Small intestine (tissue), 7 donors: ENCODE data around the gene NRARP. TPM values are rescaled to one million over a fixed set of nuclear protein-coding genes. Genes with fewer than 3 reads are reported as not detected.

Experiments used
- DNase-seq, 2 donors: peaks; one replicate each; pipeline versions ENCODE4 v3.0.0 to v3.0.0-alpha.2; 2013
- FAIRE-seq: peaks from 2 replicates; lab custom pipeline; 2012; peaks lifted over from hg19 to GRCh38; lab: Jason Lieb, UNC
- H3K27ac ChIP-seq, 3 donors: one replicate each; pipeline ENCODE4 v1.5.1; 2013; ENCODE audit warnings: low read length in 2 of 3, mild to moderate bottlenecking in 2 of 3, control low read depth in 1 of 3, inconsistent platforms in 1 of 3, low read depth in 1 of 3, moderate library complexity in 1 of 3
- H3K27me3 ChIP-seq, 3 donors: one replicate each; pipeline ENCODE4 v1.6.1; 2013; ENCODE audit warnings: low read length in 3 of 3, inconsistent platforms in 1 of 3; ENCODE audit not compliant: control insufficient read depth in 3 of 3, insufficient read depth in 3 of 3
- H3K36me3 ChIP-seq, 3 donors: one replicate each; pipeline ENCODE4 v1.6.1; 2013; ENCODE audit warnings: low read length in 3 of 3, inconsistent platforms in 1 of 3, low read depth in 1 of 3, mild to moderate bottlenecking in 1 of 3, moderate library complexity in 1 of 3; ENCODE audit not compliant: control insufficient read depth in 3 of 3, insufficient read depth in 2 of 3
- H3K4me1 ChIP-seq, 3 donors: one replicate each; pipeline ENCODE4 v1.6.1; 2013; ENCODE audit warnings: low read length in 2 of 3, inconsistent platforms in 1 of 3, low read depth in 1 of 3, mild to moderate bottlenecking in 1 of 3, moderate library complexity in 1 of 3; ENCODE audit not compliant: control insufficient read depth in 3 of 3, insufficient read depth in 2 of 3
- H3K4me3 ChIP-seq, 3 donors: one replicate each; pipeline ENCODE4 v1.5.1; 2013; ENCODE audit warnings: low read length in 3 of 3, control low read depth in 1 of 3, inconsistent platforms in 1 of 3, low read depth in 1 of 3, mild to moderate bottlenecking in 1 of 3, moderate library complexity in 1 of 3
- H3K9me3 ChIP-seq, 2 donors: one replicate each; pipeline ENCODE4 v1.6.1; 2013; ENCODE audit warnings: low read depth in 1 of 2, low read length in 1 of 2; ENCODE audit not compliant: control insufficient read depth in 2 of 2, insufficient read depth in 1 of 2
- WGBS, 3 donors: extraction: QIAGEN DNeasy Blood & Tissue Kit; methylation state at CpG; one replicate each; pipeline ENCODE4 v1.1.7; 2013; 5-methylcytosine and 5-hydroxymethylcytosine counted together
- polyA plus RNA-seq, 4 donors: library from polyadenylated mRNA; stranded (reverse) in 3 of 4; unstranded in 1 of 4; fragments of 200-250 nt in 3 of 4; fragments of 120-200 nt in 1 of 4; gene quantifications; one replicate each; pipeline versions ENCODE4 v1.2.1 to v1.2.3, GENCODE V29; 2013
- donor health status: healthy with polysubstance abuse.
- donor health status: control.
- donor health status: control.
- donor health status: Bipolar disorder and iron deficiency.
- donor health status: healthy.

NRARP gene
- polyA plus RNA-seq, 4 donors: 3.2 to 39.9 (median 8.9) TPM

DNA sequence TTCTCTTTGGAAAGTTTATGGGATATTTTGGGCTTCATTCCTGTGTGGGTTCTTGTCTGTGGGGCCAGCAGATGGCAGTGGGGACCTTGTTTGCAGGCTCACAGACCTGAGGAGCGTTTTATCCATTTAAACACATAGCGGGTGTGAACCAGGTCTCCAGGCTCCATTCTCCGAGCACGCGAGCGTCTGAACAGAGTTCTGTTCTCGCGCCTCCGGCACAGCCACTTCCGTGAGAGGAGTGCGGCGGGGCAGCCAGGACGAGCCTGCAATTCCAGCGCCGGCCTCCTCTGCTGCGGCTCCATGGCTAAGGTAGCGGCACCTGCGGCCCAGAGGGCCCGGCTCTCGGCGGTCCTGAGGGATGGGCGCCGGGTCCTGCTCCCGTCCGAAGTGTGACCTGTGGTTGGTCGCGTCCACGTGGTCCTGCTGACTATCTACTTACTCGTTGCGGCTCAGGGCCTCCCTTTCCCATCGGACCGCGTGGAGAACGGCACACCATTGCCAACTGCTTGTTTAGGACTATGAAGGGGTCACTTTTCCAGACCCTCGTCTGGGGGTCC lies 7.3 kb downstream of the NRARP start:
- Histone ChIP-seq H3K4me1 (peaks cover 0 to 50% (median 0%) of the 10 kb centered on the region in 3 donors), H3K27ac (peak overlapping the region; percentile 81 to 94 (median 91)), H3K27me3 (peaks cover 0 to 6% (median 0%) of the 10 kb centered on the region in 3 donors), H3K36me3 (peaks cover 0 to 33% (median 0%) of the 10 kb centered on the region in 3 donors), H3K9me3 (peaks cover 0 to 12% of the 10 kb centered on the region in 2 donors), H3K4me3 (peak overlapping the region in 1 of 3 donors; percentile 86)
- whole genome bisulfite sequencing, 3 donors: 37 to 71% (median 56%) methylated on average over 35 of the region's 35 CpGs
- no peak for DNase-seq
- no peak for FAIRE-seq

DNA sequence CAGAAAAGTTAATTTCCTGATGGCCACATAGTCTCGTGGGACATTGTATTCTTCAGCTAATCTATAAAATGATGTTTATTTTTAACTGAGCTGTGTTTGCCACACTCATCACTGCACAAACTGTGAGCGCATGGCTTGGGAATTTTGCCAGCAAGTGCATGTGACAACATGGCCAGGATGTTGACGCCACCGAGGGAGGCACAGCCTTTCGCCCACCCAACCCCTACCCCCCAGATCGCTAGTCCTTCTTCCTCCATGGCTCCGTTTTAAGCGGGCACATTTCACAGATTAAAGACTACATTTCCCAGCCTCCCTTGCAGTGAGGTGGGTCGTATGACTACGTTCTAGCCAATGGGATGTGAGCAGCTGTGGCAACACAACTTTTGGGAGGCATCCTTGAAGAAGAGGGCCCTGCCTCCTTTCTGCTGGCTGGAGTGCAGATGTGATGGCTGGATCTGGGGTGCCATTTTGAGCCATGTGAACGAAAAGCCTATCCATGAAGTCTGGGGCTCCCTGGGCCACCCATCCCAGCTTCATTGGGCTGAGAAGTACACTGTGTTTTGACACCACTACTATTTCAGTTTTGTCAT lies 7.9 kb downstream of the NRARP start:
- H3K36me3 ChIP-seq: peaks cover 0 to 29% (median 0%) of the 10 kb centered on the region in 3 donors
- peaks cover 0 to 6% (median 0%) of the 10 kb centered on the region in 3 donors for H3K27me3 ChIP-seq
- peaks cover 0 to 49% (median 0%) of the 10 kb centered on the region in 3 donors for H3K4me1 ChIP-seq
- H3K9me3 ChIP-seq: peaks cover 0 to 12% of the 10 kb centered on the region in 2 donors
- H3K4me3 ChIP-seq: peak overlapping the region in 1 of 3 donors; percentile 17
- H3K27ac ChIP-seq: peak overlapping the region; percentile 81 to 94 (median 91)
- 11 to 30% (median 19%) methylated on average over 11 of the region's 11 CpGs for WGBS, 3 donors
- FAIRE-seq: no peak
- DNase-seq: peak in 1 of 2 donors; percentile 94

DNA sequence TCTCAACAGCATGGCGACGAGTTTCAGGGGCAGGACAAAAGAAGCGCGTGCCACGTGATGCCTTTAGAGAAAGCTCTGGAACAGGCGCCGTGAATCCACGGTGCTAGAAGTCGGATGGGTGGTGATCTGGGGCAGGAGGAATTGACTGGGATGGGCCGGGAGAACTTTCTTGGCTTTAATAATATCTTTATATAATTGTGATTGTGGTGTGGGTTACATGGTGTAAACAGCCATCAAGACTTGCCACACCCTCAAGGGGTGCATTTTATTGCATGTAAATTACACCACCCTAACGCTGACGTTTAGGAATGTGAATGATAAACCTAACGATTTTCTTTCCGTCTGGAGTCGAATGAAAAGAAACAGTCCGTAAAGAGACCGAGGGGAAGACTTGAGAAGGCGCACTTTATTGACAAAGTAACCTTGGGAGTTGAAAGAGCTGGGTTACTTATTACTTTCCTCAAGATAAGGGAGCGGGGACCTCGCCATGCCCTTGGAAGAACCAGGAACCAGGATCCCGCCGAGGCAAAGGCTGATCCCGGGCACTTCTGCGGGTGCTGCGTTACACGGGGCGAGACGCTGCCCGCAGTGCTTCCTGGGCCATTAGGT lies 8.5 kb downstream of the NRARP start:
- Histone ChIP-seq H3K36me3 (peaks cover 0 to 23% (median 0%) of the 10 kb centered on the region in 3 donors), H3K27me3 (peaks cover 0 to 6% (median 0%) of the 10 kb centered on the region in 3 donors), H3K4me3 (peak overlapping the region in 1 of 3 donors; percentile 17), H3K27ac (peak overlapping the region; percentile 91 to 95 (median 94)), H3K9me3 (peaks cover 0 to 12% of the 10 kb centered on the region in 2 donors), H3K4me1 (peaks cover 0 to 44% (median 0%) of the 10 kb centered on the region in 3 donors)
- DNase-seq (peak; percentile 95 to 99), FAIRE-seq (no peak)
- 18 to 60% (median 34%) methylated on average over 29 of the region's 29 CpGs for WGBS, 3 donors

DNA sequence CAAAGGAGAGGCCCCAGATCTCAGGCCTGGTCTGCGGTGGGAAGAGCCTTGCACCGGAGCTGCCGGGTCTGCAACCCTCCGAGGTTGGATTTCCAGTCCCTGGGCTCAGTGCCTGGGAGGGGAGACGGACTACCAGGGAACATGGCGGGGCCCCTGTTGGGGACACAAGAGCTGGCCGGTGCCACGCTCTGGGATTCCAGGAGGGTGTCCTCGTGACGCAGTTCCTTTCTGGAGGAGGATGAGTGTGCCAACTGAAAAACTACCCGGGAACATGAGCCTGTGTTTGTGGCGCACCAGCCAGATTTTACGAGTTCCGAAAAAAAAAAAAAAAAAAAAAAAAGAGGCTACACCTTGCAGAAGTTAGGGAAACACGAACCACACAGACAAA lies 9.0 kb downstream of the NRARP start:
- H3K27ac ChIP-seq: peak overlapping the region; percentile 91 to 95 (median 94)
- DNase-seq (no peak), FAIRE-seq (no peak)
- H3K36me3 ChIP-seq: peaks cover 0 to 18% (median 0%) of the 10 kb centered on the region in 3 donors
- peaks cover 0 to 6% (median 0%) of the 10 kb centered on the region in 3 donors for H3K27me3 ChIP-seq
- peaks cover 0 to 39% (median 0%) of the 10 kb centered on the region in 3 donors for H3K4me1 ChIP-seq
- H3K9me3 ChIP-seq: peaks cover 0 to 12% of the 10 kb centered on the region in 2 donors
- H3K4me3 ChIP-seq: peak overlapping the region in 1 of 3 donors; percentile 2
- 39 to 67% (median 60%) methylated on average over 15 of the region's 15 CpGs for WGBS, 3 donors

DNA sequence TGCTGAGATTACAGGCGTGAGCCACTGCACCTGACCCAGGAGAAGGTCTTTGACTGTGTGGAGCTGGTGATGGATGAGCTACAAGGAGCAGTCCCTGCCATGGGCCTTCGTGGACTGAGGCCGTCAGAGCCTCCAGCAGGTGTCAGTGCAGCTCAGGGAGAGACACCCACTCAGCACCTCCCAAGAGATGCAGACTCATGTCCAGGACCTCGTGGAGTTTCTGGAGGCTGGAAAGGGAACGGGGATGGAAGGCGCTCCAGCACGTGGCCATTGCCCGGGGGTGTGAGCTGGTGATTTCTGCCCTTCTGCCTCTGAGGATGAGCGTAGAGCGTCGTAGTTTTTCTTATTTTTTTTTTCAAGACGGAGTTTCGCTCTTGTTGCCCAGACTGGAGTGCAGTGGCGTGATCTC lies 15.1 kb downstream of the NRARP start:
- Histone ChIP-seq H3K36me3 (peaks cover 0 to 13% (median 0%) of the 10 kb centered on the region in 3 donors), H3K4me1 (no peaks in the 10 kb centered on the region), H3K9me3 (peaks cover 0 to 10% of the 10 kb centered on the region in 2 donors), H3K27ac (no peak overlapping the region), H3K4me3 (no peak overlapping the region), H3K27me3 (no peaks in the 10 kb centered on the region)
- 41 to 47% (median 41%) methylated on average over 14 of the region's 14 CpGs for WGBS, 3 donors
- DNase-seq: peak; percentile 89 to 90
- no peak for FAIRE-seq

DNA sequence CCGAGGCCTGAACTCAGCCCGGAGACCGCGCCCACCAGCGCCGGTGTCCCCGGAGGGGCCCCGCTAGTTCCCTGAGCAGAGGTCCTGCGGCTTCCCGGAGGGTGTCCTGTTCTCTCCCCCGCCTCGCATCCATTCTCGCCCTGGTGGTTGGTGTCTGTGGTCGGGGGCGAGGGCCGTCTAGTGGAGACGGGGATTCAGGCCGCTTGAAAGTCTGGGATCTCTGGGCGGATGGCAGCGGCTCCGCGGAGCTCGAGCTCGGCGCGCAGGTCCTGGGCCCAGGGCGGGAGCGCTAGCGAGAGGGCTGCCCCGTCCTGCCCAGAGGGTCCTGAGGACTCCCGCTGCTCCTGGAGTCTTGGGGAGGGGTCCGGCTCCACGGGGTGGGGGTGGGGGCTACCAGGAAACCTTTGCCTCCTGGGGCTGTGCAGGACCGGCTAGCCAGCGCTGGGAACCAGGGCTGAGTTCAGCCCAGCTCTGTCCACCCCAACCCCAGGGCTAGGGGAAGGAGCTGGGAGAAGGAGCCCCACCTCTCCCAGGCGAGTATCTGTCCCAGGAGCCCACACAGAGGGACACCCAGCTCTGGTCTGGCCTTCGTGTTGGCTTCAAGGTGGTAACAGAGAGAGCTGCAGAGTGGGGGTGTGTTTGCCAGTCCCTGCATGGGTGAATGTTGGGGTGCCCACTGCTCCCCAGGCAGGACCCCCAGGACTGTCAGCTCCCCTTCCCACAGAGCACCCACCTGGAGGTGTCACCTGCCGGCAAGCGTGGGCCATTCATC lies 20.5 kb downstream of the NRARP start:
- peaks cover 0 to 10% of the 10 kb centered on the region in 2 donors for H3K9me3 ChIP-seq
- FAIRE-seq (no peak), DNase-seq (no peak)
- H3K4me3 ChIP-seq: no peak overlapping the region
- WGBS, 3 donors: 72 to 90% (median 89%) methylated on average over 36 to 39 of the region's 39 CpGs
- peaks cover 0 to 40% (median 2%) of the 10 kb centered on the region in 3 donors for H3K36me3 ChIP-seq
- H3K27me3 ChIP-seq: peaks cover 0 to 9% (median 0%) of the 10 kb centered on the region in 3 donors
- H3K4me1 ChIP-seq: peaks cover 0 to 35% (median 8%) of the 10 kb centered on the region in 3 donors
- H3K27ac ChIP-seq: no peak overlapping the region

DNA sequence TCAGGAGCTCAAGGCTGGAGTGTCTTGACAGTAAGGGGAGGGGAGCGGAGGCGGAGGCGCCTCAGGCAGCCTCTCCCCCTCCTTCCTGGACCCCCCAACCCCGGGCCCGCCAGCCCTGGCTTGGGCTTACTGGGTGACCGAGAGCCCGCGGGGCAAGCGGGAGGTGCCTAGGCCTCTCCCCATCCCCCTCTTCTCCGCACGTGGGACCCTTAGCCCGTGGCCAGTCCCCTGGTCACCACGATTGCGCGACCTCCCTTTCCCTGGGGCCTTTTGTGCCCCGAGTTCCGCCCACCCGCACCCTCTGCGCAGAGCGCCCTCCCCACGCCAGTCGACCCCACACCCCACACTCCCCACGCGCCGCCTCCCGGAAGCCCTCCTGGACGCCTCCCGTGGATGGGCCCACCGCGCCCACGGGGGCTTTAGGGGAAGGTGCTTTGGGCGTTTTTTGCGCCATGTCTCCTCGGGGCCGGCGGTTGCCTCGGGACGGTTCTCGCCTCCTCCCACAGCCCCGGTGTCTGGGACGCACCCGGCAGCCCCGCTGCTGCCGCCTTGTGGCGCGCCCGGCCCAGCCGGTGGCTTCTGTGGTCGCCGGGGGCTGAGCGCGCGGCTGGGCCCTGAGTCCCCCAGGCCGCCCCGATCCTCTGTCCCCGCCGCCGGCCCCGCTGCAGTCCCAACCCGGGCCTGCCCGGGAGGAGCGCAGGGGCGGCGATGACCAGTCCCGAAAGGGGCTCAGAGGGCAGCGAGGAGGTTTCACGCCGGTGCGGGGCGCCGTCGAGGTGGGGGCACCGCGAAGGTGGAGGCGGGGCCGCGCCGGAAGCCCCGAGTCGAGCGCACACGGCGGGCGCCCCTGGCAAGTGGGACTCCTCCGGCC lies 21.4 kb downstream of the NRARP start:
- H3K4me3 ChIP-seq: peak overlapping the region in 2 of 3 donors; percentile 21 to 22
- H3K9me3 ChIP-seq: peaks cover 0 to 10% of the 10 kb centered on the region in 2 donors
- 41 to 77% (median 62%) methylated on average over 27 to 85 of the region's 85 CpGs for WGBS, 3 donors
- DNase-seq: peak in 1 of 2 donors; percentile 59
- H3K4me1 ChIP-seq: peaks cover 0 to 42% (median 9%) of the 10 kb centered on the region in 3 donors
- no peak for FAIRE-seq
- peaks cover 0 to 9% (median 0%) of the 10 kb centered on the region in 3 donors for H3K27me3 ChIP-seq
- H3K36me3 ChIP-seq: peaks cover 0 to 44% (median 2%) of the 10 kb centered on the region in 3 donors
- no peak overlapping the region for H3K27ac ChIP-seq
